ENCODE measurements around the gene EEFSEC.

DNA sequence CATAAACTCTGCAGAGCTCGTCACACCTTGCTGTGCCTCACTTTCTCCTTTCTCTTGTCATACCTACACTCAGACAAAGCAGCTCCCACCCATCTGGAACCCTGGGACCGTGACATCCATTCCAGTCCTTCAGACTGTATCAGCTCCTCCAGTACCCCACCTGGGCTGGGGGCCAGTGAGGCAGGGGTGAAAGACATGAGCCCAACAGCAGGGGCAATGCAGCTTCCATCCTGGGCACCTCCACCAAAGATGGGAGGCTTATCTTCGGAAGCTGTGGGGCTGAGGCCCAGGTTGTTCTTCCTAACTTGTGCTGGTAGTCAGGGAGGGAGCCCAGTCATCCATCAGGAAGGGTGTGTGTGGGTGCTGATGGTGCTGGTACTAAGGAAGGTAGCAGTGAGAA lies 109.2 kb downstream of the EEFSEC start:
- TF ChIP-seq, protein P1, sequence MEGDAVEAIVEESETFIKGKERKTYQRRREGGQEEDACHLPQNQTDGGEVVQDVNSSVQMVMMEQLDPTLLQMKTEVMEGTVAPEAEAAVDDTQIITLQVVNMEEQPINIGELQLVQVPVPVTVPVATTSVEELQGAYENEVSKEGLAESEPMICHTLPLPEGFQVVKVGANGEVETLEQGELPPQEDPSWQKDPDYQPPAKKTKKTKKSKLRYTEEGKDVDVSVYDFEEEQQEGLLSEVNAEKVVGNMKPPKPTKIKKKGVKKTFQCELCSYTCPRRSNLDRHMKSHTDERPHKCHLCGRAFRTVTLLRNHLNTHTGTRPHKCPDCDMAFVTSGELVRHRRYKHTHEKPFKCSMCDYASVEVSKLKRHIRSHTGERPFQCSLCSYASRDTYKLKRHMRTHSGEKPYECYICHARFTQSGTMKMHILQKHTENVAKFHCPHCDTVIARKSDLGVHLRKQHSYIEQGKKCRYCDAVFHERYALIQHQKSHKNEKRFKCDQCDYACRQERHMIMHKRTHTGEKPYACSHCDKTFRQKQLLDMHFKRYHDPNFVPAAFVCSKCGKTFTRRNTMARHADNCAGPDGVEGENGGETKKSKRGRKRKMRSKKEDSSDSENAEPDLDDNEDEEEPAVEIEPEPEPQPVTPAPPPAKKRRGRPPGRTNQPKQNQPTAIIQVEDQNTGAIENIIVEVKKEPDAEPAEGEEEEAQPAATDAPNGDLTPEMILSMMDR (conservative IDR thresholded peaks at IDR 0.05), result no peak
- TF ChIP-seq EZH2 (IDR thresholded peaks at IDR 0.05; ENCODE audit: low read depth), result no peak
